IPS-20b (cell line): ENCODE results near the gene DLAT.
"Not testable (repeated sequence)": the region's sequence is repeated elsewhere in the genome, so short reads cannot be mapped to it uniquely, and the experiment has no call there.

Experiments
- H3K27ac ChIP-seq: one replicate; pipeline ENCODE4 v1.5.1; 2013; ENCODE audit warnings: low read length
- H3K27me3 ChIP-seq: 2 replicates; pipeline ENCODE4 v1.6.1; 2013; ENCODE audit warnings: mild to moderate bottlenecking, low read length, inconsistent platforms; ENCODE audit not compliant: insufficient read depth
- H3K36me3 ChIP-seq: 2 replicates; pipeline ENCODE4 v1.6.1; 2013; ENCODE audit warnings: low read depth, mild to moderate bottlenecking, inconsistent platforms, low read length, moderate library complexity; ENCODE audit not compliant: insufficient read depth
- H3K4me1 ChIP-seq: 2 replicates; pipeline ENCODE4 v1.6.1; 2013; ENCODE audit warnings: mild to moderate bottlenecking, control low read depth, inconsistent platforms, low read length, moderate library complexity; ENCODE audit not compliant: insufficient read depth
- H3K4me3 ChIP-seq: 2 replicates; pipeline ENCODE4 v1.5.1; 2013; ENCODE audit warnings: mild to moderate bottlenecking, low read length, inconsistent platforms
- H3K9ac ChIP-seq: 2 replicates; pipeline ENCODE4 v1.6.1; 2013; ENCODE audit warnings: low read depth, mild to moderate bottlenecking, inconsistent platforms, low read length, moderate library complexity
- H3K9me3 ChIP-seq: 2 replicates; pipeline ENCODE4 v1.6.1; 2013; ENCODE audit warnings: mild to moderate bottlenecking, low read depth, low read length, inconsistent platforms; ENCODE audit not compliant: insufficient read depth

The DLAT gene

DNA sequence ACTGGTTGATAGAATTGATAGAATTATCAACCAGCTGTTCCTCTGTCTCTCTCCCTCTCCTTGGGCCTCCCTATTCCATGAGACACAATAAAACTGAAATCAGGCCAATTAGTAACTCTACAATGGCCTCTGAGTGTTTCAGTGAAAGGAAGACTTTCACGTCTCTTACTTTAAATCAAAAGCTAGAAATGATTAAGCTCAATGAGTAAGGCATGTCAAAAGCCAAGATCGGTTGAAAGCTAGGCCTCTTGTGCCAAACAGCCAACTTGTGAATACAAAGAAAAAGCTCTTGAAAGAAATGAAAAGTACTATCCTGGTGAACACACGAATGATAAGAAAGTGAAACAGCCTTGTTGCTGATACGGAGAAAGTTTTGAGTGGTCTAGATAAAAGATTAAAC is 32.0 kb downstream of the DLAT start:
- Histone ChIP-seq H3K27ac (no peak overlapping the region), H3K4me3 (no peak overlapping the region), H3K27me3 (no peaks in the 10 kb centered on the region), H3K36me3 (peaks cover 82% of the 10 kb centered on the region), H3K4me1 (no peaks in the 10 kb centered on the region), H3K9ac (no peak overlapping the region), H3K9me3 (no peaks in the 10 kb centered on the region)

GRCh38 chr11:112058103-112058502 is 32.9 kb downstream of the DLAT start:
- Histone ChIP-seq H3K4me1 (no peaks in the 10 kb centered on the region), H3K27me3 (no peaks in the 10 kb centered on the region), H3K27ac (no peak overlapping the region), H3K9me3 (no peaks in the 10 kb centered on the region), H3K4me3 (no peak overlapping the region), H3K36me3 (peaks cover 84% of the 10 kb centered on the region), H3K9ac (no peak overlapping the region)

DNA sequence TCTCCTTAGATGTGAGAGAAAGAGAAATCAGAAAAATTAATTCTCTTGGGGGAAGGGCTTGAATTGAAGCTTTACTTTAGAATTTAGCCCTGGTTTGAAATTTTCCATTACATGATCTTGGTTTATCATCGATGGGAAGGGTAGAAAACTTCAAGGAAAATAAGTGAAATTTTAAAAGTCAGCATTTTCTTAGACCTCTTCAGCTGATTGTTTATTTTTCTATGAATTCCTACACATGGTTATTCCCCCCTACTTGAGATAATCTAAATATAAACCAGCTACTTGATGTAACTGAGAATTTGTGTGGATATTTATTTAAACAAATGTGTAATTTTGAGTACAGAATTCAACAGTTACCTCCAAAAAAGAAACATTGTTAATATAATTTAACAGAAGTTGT is 37.7 kb downstream of the DLAT start:
- Histone ChIP-seq H3K9me3 (no peaks in the 10 kb centered on the region), H3K27me3 (no peaks in the 10 kb centered on the region), H3K9ac (no peak overlapping the region), H3K4me1 (no peaks in the 10 kb centered on the region), H3K27ac (no peak overlapping the region), H3K4me3 (no peak overlapping the region), H3K36me3 (peaks cover 57% of the 10 kb centered on the region)

- Histone ChIP-seq H3K9me3 (no peaks in the 10 kb centered on the region), H3K27ac (peak within 1 kb of the TSS; percentile 86), H3K36me3 (peaks cover 34% of the 10 kb centered on the region)
Observed at GRCh38 chr11:112073941-112074811, 49.0 kb downstream of the DLAT start, which contains the start of the genes NKAPD1 and PIH1D2. TSS of gene NKAPD1 (plus strand) at chr11:112074299. CDS start at chr11:112075575, 1,276 bp downstream. TSS of gene PIH1D2 (minus strand) at chr11:112074017. CDS start at chr11:112073174, 843 bp downstream.

GRCh38 chr11:112082729-112083128 is 57.5 kb downstream of the DLAT start:
- Histone ChIP-seq H3K4me1 (peaks cover 4% of the 10 kb centered on the region; the same call in 1 of the 2 replicates), H3K9ac (no peak overlapping the region), H3K9me3 (no peaks in the 10 kb centered on the region), H3K27me3 (no peaks in the 10 kb centered on the region), H3K27ac (no peak overlapping the region), H3K4me3 (no peak overlapping the region), H3K36me3 (peaks cover 69% of the 10 kb centered on the region)

More at GRCh38 chr11:112073941-112074811, 49.0 kb downstream of the DLAT start, which contains the start of the genes NKAPD1 and PIH1D2:
- peak within 1 kb of the TSS; percentile 94 for H3K4me3 ChIP-seq
- no peaks in the 10 kb centered on the region for H3K27me3 ChIP-seq
- H3K4me1 ChIP-seq: peaks cover 8% of the 10 kb centered on the region; the same call in 1 of the 2 replicates
- peak within 1 kb of the TSS; percentile 89 for H3K9ac ChIP-seq

DNA sequence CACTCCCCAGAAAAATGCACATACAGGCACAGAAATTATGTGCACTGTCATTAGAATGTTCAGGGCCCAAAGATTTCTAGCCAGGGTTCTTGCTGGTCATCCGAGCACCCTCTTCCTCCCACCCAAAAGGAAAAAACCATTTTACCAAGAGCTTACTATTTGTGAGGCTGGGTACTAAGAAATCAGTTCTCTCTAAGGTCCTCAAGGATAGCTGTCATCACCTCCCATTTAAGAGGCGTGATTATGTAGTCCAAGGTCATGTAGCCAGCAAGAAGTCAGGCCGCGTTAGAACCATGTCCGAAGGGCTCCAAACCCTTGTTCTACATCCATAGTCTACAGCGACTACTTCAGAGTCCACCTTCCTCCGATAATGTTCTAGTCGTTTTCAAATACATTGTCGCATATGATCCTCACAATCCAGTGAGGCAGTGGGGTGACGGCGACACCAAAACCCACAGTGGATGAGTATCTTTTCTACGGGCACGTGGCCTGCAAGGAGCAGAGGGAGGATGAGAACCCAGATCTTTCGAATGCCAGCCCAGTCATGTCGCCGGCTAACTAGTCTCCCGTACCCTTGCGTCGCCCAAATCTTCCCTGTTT is 60.7 kb downstream of the DLAT start:
- peak overlapping the region; percentile 84 for H3K4me3 ChIP-seq
- H3K9ac ChIP-seq: peak overlapping the region; percentile 86
- peaks cover 4% of the 10 kb centered on the region; the same call in 1 of the 2 replicates for H3K4me1 ChIP-seq
- H3K27me3 ChIP-seq: no peaks in the 10 kb centered on the region
- H3K36me3 ChIP-seq: peaks cover 72% of the 10 kb centered on the region
- no peaks in the 10 kb centered on the region for H3K9me3 ChIP-seq
- peak overlapping the region; percentile 10 for H3K27ac ChIP-seq

DNA sequence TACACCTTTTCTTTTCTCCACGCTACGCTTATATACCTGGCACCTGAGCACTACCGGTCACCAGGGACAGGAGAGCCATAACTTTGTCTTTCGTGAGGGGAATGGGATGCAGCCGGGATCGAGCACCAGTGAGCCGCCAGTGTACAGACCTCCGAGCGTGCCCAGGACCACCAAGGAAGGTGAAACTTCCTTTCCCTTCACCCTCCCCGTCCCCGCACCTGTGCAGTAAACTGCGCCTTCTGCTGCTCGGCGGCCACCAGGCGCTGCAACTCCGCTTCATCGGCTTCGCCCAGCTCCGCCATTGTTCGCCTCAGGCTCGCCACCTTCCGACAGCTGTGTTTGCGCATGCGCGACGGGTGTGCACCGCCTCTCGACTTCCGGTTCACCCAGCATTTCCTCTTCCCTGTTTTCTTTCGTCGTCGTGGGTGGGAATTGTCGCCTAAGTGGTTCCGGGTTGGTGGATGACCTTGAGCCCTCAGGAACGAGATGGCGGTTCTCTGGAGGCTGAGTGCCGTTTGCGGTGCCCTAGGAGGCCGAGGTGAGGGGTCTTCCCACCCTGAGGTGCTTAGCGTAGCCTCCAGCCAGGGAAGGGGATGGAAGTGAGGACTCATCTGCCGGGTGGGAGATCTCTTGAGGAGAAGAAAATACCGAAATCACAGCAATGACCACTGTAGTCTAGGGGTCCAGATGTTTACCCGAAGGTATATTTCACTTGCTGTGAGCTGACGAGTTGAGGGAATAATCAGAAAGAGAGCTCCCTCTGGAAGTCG is 61.4 kb downstream of the DLAT start, which contains the start of the genes SDHD and TIMM8B:
TSS of gene SDHD (plus strand) at position 452 of the 770 bp plus-strand sequence. CDS start at position 487, 35 bp downstream.
TSS of gene TIMM8B (minus strand) at position 335 of the 770 bp plus-strand sequence. CDS start at position 302, 33 bp downstream.
- Histone ChIP-seq H3K9ac (peak within 1 kb of the TSS; percentile 86), H3K36me3 (peaks cover 77% of the 10 kb centered on the region), H3K4me3 (peak within 1 kb of the TSS; percentile 84), H3K4me1 (peaks cover 4% of the 10 kb centered on the region; the same call in 1 of the 2 replicates), H3K27ac (peak within 1 kb of the TSS; percentile 73), H3K27me3 (no peaks in the 10 kb centered on the region), H3K9me3 (no peaks in the 10 kb centered on the region)

GRCh38 chr11:112087212-112087611 is 62.0 kb downstream of the DLAT start:
- Histone ChIP-seq H3K4me3 (peak overlapping the region; percentile 84), H3K9me3 (no peaks in the 10 kb centered on the region), H3K27ac (peak overlapping the region; percentile 73), H3K36me3 (peaks cover 77% of the 10 kb centered on the region), H3K4me1 (peaks cover 4% of the 10 kb centered on the region; the same call in 1 of the 2 replicates), H3K27me3 (no peaks in the 10 kb centered on the region), H3K9ac (peak overlapping the region; percentile 86)

DNA sequence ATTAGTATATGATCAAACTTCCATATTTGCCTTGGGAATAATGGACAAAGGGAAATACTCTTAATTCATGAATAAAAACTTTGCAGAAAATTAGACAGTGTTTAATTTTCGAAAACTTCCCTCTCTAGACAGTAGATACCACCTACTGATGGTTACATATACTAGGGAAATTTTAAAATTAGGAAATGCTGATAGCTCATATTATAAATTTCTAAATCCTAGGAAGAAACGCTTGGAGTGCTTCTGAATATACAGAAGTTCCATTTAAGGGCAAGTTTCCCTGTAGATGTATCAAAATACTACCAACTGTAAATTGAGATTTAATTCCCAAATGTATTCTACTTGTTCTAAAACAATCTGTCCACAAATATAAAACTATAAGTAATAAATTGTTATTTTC is 70.1 kb downstream of the DLAT start:
- H3K27me3 ChIP-seq, H3K4me3 ChIP-seq, H3K9me3 ChIP-seq, H3K4me1 ChIP-seq, H3K9ac ChIP-seq, H3K27ac ChIP-seq: not testable (repeated sequence)
- H3K36me3 ChIP-seq: peaks cover 61% of the 10 kb centered on the region

DNA sequence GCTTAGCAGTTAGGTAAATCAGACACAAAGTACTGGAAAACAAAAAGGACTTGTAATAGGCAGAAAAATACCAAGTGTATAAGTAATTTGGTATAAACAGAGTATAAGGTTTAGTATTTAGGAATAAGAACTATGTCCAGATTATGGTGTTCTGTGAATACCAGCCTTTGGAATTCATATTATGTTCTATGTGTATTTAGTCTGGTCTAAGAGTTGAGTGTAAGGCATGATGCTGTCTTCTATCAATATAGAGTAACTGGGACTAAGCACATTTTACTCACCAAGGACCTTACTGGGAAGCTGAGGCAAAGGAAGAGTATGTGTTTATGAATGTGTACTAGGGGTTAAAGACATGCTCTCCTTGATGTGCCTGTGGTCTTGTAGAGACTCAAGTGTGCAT is 71.0 kb downstream of the DLAT start:
- no peaks in the 10 kb centered on the region for H3K4me1 ChIP-seq
- H3K9me3 ChIP-seq: no peaks in the 10 kb centered on the region
- no peaks in the 10 kb centered on the region for H3K27me3 ChIP-seq
- no peak overlapping the region for H3K4me3 ChIP-seq
- H3K27ac ChIP-seq: no peak overlapping the region
- no peak overlapping the region for H3K9ac ChIP-seq
- peaks cover 52% of the 10 kb centered on the region for H3K36me3 ChIP-seq
